ENCODE data around the gene CCDC120.

GRCh38 chrX:49061916-49062315 lies 3.1 kb downstream of the CCDC120 start:
- no peak for TF ChIP-seq ZNF655 (CRISPR knock-in tag; IDR thresholded peaks at IDR 0.05)
- no peak for TF ChIP-seq BMI1 (IDR thresholded peaks at IDR 0.05; ENCODE audit: low read length)
- no peak for TF ChIP-seq HNRNPK (IDR thresholded peaks at IDR 0.05; ENCODE audit: low read depth, low read length, poor library complexity, severe bottlenecking)
- TF ChIP-seq SMARCA5 (IDR thresholded peaks at IDR 0.05): no peak
- TF ChIP-seq MTF1 (CRISPR knock-in tag; IDR thresholded peaks at IDR 0.05; ENCODE audit: borderline replicate concordance): no peak
- no peak for TF ChIP-seq YY1 (IDR thresholded peaks at IDR 0.05; ENCODE audit: borderline replicate concordance in 1 of 3, control insufficient read depth in 1 of 3, extremely low read depth in 1 of 3, insufficient read depth in 3 of 3, insufficient read length in 1 of 3, insufficient replicate concordance in 2 of 3, low read depth in 1 of 3, low read length in 2 of 3)
- TF ChIP-seq CTCF (IDR thresholded peaks at IDR 0.05 in 2 of 3, conservative IDR thresholded peaks at IDR 0.05 in 1 of 3; ENCODE audit: insufficient read depth in 2 of 3, low read depth in 1 of 3, low read length in 3 of 3): no peak
- TF ChIP-seq PBX2 (CRISPR knock-in tag; IDR thresholded peaks at IDR 0.05; ENCODE audit: low read depth): no peak
- no peak for TF ChIP-seq PBX2 (tag; conservative IDR thresholded peaks at IDR 0.05; ENCODE audit: low read depth)
